ENCODE results near the gene COPS8. TPM values are rescaled to one million over a fixed set of nuclear protein-coding genes. Genes with fewer than 3 reads are reported as not detected.

COPS8 gene
- total RNA-seq, 1 experiment from 2014 or later = 64.7 TPM

GRCh38 chr2:237113026-237113795 lies 27.5 kb downstream of the COPS8 start:
- H3K27me3 ChIP-seq (ENCODE audit: insufficient read depth, low read depth) = no peaks in the 10 kb centered on the region
- no peaks in the 10 kb centered on the region for H4K20me1 ChIP-seq (ENCODE audit: insufficient read depth)
- no peaks in the 10 kb centered on the region; the same call in 1 of the 2 replicates for H3K9me3 ChIP-seq (ENCODE audit: insufficient read depth, low read depth)
- peaks cover 8% of the 10 kb centered on the region; the same call in 1 of the 2 replicates for H3K4me1 ChIP-seq (replicated peaks; ENCODE audit: insufficient read depth)
- no peak overlapping the region for H3K4me2 ChIP-seq
- no peak for TF ChIP-seq EZH2 (IDR thresholded peaks at IDR 0.05; ENCODE audit: low read depth)
- TF ChIP-seq CTCF (conservative IDR thresholded peaks at IDR 0.05) = no peak
- peaks cover 5% of the 10 kb centered on the region; the same call in 1 of the 2 replicates for H3K9me2 ChIP-seq (ENCODE audit: insufficient read depth)
- H3K27ac ChIP-seq = no peak overlapping the region
- POLR2A ChIA-PET (ENCODE audit: unreplicated experiment) = no interaction called here
- intact Hi-C loops (cut with micrococcal nuclease; ENCODE audit: unreplicated experiment) = no loop called here
- no peaks in the 10 kb centered on the region for H3K79me2 ChIP-seq (ENCODE audit: low read depth)
- no peak for DNase-seq
- CTCF ChIA-PET = no interaction called here
- H3K36me3 ChIP-seq (ENCODE audit: low read depth) = no peaks in the 10 kb centered on the region
- H3K4me3 ChIP-seq = no peak overlapping the region
- no peak overlapping the region for H2AFZ ChIP-seq
- H3F3A ChIP-seq (ENCODE audit: insufficient read depth, low read depth) = peaks cover 6% of the 10 kb centered on the region; the same call in 1 of the 2 replicates
- no TSS peak for BruUV-seq (replicated peaks)

- CTCF ChIA-PET = no interaction called here
- DNase-seq = no peak
- POLR2A ChIA-PET (ENCODE audit: unreplicated experiment) = no interaction called here
Measured at GRCh38 chr2:237115870-237116269, 30.2 kb downstream of the COPS8 start.

GRCh38 chr2:237116431-237116830 lies 30.7 kb downstream of the COPS8 start:
- no peak for DNase-seq
- POLR2A ChIA-PET (ENCODE audit: unreplicated experiment) = no interaction called here
- Histone ChIP-seq H3K4me3 (no peak overlapping the region), H3K4me1 (replicated peaks; ENCODE audit: insufficient read depth) (peaks cover 12% of the 10 kb centered on the region; the same call in 1 of the 2 replicates), H4K20me1 (ENCODE audit: insufficient read depth) (no peaks in the 10 kb centered on the region), H3K79me2 (ENCODE audit: low read depth) (no peaks in the 10 kb centered on the region), H3K27me3 (ENCODE audit: insufficient read depth, low read depth) (no peaks in the 10 kb centered on the region), H3K4me2 (no peak overlapping the region), H3K9me3 (ENCODE audit: insufficient read depth, low read depth) (no peaks in the 10 kb centered on the region), H2AFZ (no peak overlapping the region), H3F3A (ENCODE audit: insufficient read depth, low read depth) (peaks cover 10% of the 10 kb centered on the region; the same call in 1 of the 2 replicates), H3K27ac (no peak overlapping the region), H3K36me3 (ENCODE audit: low read depth) (no peaks in the 10 kb centered on the region), H3K9me2 (ENCODE audit: insufficient read depth) (peaks cover 5% of the 10 kb centered on the region; the same call in 1 of the 2 replicates)
- CTCF ChIA-PET = interaction anchor here (0.7 kb wide), 1 partner anchor 509 kb away, joined by 4 read pairs; no protein-coding TSS in a partner anchor
- TF ChIP-seq EZH2 (IDR thresholded peaks at IDR 0.05; ENCODE audit: low read depth) (no peak), CTCF (conservative IDR thresholded peaks at IDR 0.05) (no peak)
- BruUV-seq (replicated peaks) = no TSS peak
- intact Hi-C loops (cut with micrococcal nuclease; ENCODE audit: unreplicated experiment) = no loop called here

More at GRCh38 chr2:237115870-237116269, 30.2 kb downstream of the COPS8 start:
- peaks cover 5% of the 10 kb centered on the region; the same call in 1 of the 2 replicates for H3K9me2 ChIP-seq (ENCODE audit: insufficient read depth)
- H3K4me2 ChIP-seq = no peak overlapping the region
- no peaks in the 10 kb centered on the region for H3K79me2 ChIP-seq (ENCODE audit: low read depth)
- no peak overlapping the region for H3K27ac ChIP-seq
- H3K9me3 ChIP-seq (ENCODE audit: insufficient read depth, low read depth) = no peaks in the 10 kb centered on the region
- H3K36me3 ChIP-seq (ENCODE audit: low read depth) = no peaks in the 10 kb centered on the region
- H2AFZ ChIP-seq = no peak overlapping the region
- H3F3A ChIP-seq (ENCODE audit: insufficient read depth, low read depth) = peaks cover 10% of the 10 kb centered on the region; the same call in 1 of the 2 replicates
- H3K4me1 ChIP-seq (replicated peaks; ENCODE audit: insufficient read depth) = peaks cover 12% of the 10 kb centered on the region; the same call in 1 of the 2 replicates
- H4K20me1 ChIP-seq (ENCODE audit: insufficient read depth) = no peaks in the 10 kb centered on the region
- intact Hi-C loops (cut with micrococcal nuclease; ENCODE audit: unreplicated experiment) = no loop called here
- no peaks in the 10 kb centered on the region for H3K27me3 ChIP-seq (ENCODE audit: insufficient read depth, low read depth)
- no peak overlapping the region for H3K4me3 ChIP-seq
- BruUV-seq (replicated peaks) = no TSS peak
- TF ChIP-seq EZH2 (IDR thresholded peaks at IDR 0.05; ENCODE audit: low read depth) (no peak), CTCF (conservative IDR thresholded peaks at IDR 0.05) (no peak)

Measured in PC-9 (cell line).